CD14-positive monocyte (primary cell): ENCODE results near the gene FBXO10. TPM values are rescaled to one million over a fixed set of nuclear protein-coding genes. Genes with fewer than 3 reads are reported as not detected.
A peak's percentile ranks its signal among the peaks of the same experiment; 100 is the strongest.

Experiments used
- DNase-seq, 3 donors: peaks; one replicate each; pipeline ENCODE4 v3.0.0-alpha.2; 2011 to 2022
- H2AFZ ChIP-seq: 2 replicates; pipeline ENCODE4 v1.6.0; 2012; ENCODE audit warnings: mild to moderate bottlenecking, low read depth, low read length, inconsistent platforms; ENCODE audit not compliant: insufficient read depth, poor library complexity, severe bottlenecking
- H3K27ac ChIP-seq, 2 donors: 1 replicate in 1 of 2; 2 replicates in 1 of 2; pipeline ENCODE4 v1.5.1; 2012 to 2013; ENCODE audit warnings: low read length in 2 of 2, control low read depth in 1 of 2, inconsistent platforms in 1 of 2, low read depth in 1 of 2, mild to moderate bottlenecking in 1 of 2
- H3K27me3 ChIP-seq, 2 donors: one replicate each; pipeline versions ENCODE4 v1.6.0 to v1.6.1; 2011 to 2013; ENCODE audit warnings: low read length in 2 of 2; ENCODE audit not compliant: control insufficient read depth in 2 of 2, insufficient read depth in 2 of 2
- H3K36me3 ChIP-seq, 2 donors: replicated peaks in 1 of 2; 1 replicate in 1 of 2; 2 replicates in 1 of 2; pipeline versions ENCODE4 v1.5.1 to v1.6.1; 2012 to 2013; ENCODE audit warnings: low read length in 2 of 2, control low read depth in 1 of 2, inconsistent platforms in 1 of 2, mild to moderate bottlenecking in 1 of 2; ENCODE audit not compliant: insufficient read depth in 2 of 2, control insufficient read depth in 1 of 2
- H3K4me1 ChIP-seq, 2 donors: 1 replicate in 1 of 2; 2 replicates in 1 of 2; pipeline versions ENCODE4 v1.5.1 to v1.6.1; 2012 to 2013; ENCODE audit warnings: low read length in 2 of 2, control low read depth in 1 of 2, inconsistent platforms in 1 of 2, mild to moderate bottlenecking in 1 of 2, moderate library complexity in 1 of 2; ENCODE audit not compliant: insufficient read depth in 2 of 2, control insufficient read depth in 1 of 2
- H3K4me2 ChIP-seq: replicated peaks from 2 replicates; pipeline ENCODE3; 2012; ENCODE audit warnings: low read length, moderate library complexity, mild to moderate bottlenecking; ENCODE audit not compliant: poor library complexity, severe bottlenecking; ENCODE audit errors: extremely low read depth
- H3K4me3 ChIP-seq, 3 experiments: fragments of 200-600 bp in 1 of 3; sonication (generic) in 1 of 3; replicated peaks in 1 of 3; 1 replicate in 2 of 3; 2 replicates in 1 of 3; pipeline ENCODE4 v1.5.1; 2011 to 2013; ENCODE audit warnings: low read length in 3 of 3, mild to moderate bottlenecking in 3 of 3, control low read depth in 2 of 3, low read depth in 2 of 3, inconsistent platforms in 1 of 3, moderate library complexity in 1 of 3
- H3K79me2 ChIP-seq: 2 replicates; pipeline ENCODE4 v1.6.0; 2012; ENCODE audit warnings: mild to moderate bottlenecking, control low read depth, inconsistent platforms, low read length, moderate library complexity; ENCODE audit not compliant: insufficient read depth
- H3K9ac ChIP-seq: 2 replicates; pipeline ENCODE4 v1.6.0; 2017; ENCODE audit warnings: low read length, mild to moderate bottlenecking; ENCODE audit not compliant: insufficient read depth, poor library complexity, severe bottlenecking
- H3K9me3 ChIP-seq, 2 donors: replicated peaks in 1 of 2; 1 replicate in 1 of 2; 2 replicates in 1 of 2; pipeline versions ENCODE4 v1.5.1 to v1.6.1; 2012 to 2013; ENCODE audit warnings: low read length in 2 of 2, control low read depth in 1 of 2; ENCODE audit not compliant: control insufficient read depth in 1 of 2, insufficient read depth in 1 of 2
- H4K20me1 ChIP-seq: 2 replicates; pipeline ENCODE4 v1.6.0; 2012; ENCODE audit warnings: mild to moderate bottlenecking, low read length, control low read depth, moderate library complexity; ENCODE audit not compliant: insufficient read depth
- H3K27ac Mint-ChIP-seq, 7 donors: one replicate each; pipeline ENCODE4 v1.8.0; 2020; ENCODE audit warnings: mild to moderate bottlenecking in 7 of 7, mixed read lengths in 7 of 7, moderate library complexity in 6 of 7, inconsistent platforms in 2 of 7
- H3K27me3 Mint-ChIP-seq, 3 donors: one replicate each; pipeline ENCODE4 v1.8.0; 2021 to 2022; ENCODE audit warnings: low read depth in 3 of 3, mild to moderate bottlenecking in 3 of 3, mixed read lengths in 3 of 3, moderate library complexity in 3 of 3, inconsistent platforms in 1 of 3
- H3K36me3 Mint-ChIP-seq, 2 donors: one replicate each; pipeline ENCODE4 v1.8.0; 2020; ENCODE audit warnings: mixed read lengths in 2 of 2, inconsistent platforms in 1 of 2, mild to moderate bottlenecking in 1 of 2
- H3K4me1 Mint-ChIP-seq: one replicate; pipeline ENCODE4 v1.8.0; 2020; ENCODE audit warnings: mild to moderate bottlenecking, mixed read lengths
- H3K4me3 Mint-ChIP-seq, 2 donors: one replicate each; pipeline ENCODE4 v1.8.0; 2020; ENCODE audit warnings: mild to moderate bottlenecking in 2 of 2, mixed read lengths in 2 of 2, moderate library complexity in 1 of 2
- H3K9me3 Mint-ChIP-seq, 7 donors: one replicate each; pipeline ENCODE4 v1.8.0; 2020 to 2022; ENCODE audit warnings: mixed read lengths in 7 of 7, mild to moderate bottlenecking in 6 of 7, moderate library complexity in 6 of 7, inconsistent platforms in 2 of 7
- CTCF ChIP-seq: fragments of 200-600 bp; IDR thresholded peaks from one replicate; pipeline ENCODE4 v1.8.0; 2022; ENCODE audit warnings: antibody characterized with exemption, mild to moderate bottlenecking
- WGBS: methylation state at CpG from one replicate; pipeline ENCODE4 v1.1.5; 2013; ENCODE audit warnings: missing lambda C conversion rate; ENCODE audit not compliant: insufficient coverage; 5-methylcytosine and 5-hydroxymethylcytosine counted together
- intact Hi-C, 2 donors: fragments of 100-400 bp; cut with micrococcal nuclease; formaldehyde crosslinking; loops; one replicate each; pipeline versions ENCODE4 v1.15.0 to v1.15.1; 2023
- polyA plus RNA-seq, 3 donors: library from polyadenylated mRNA; depleted of rRNA in 1 of 3; unstranded in 2 of 3; stranded (reverse) in 1 of 3; fragments of 300-500 nt in 2 of 3; fragments of >200 nt in 1 of 3; fragmentation: Illumina TruSeq in 2 of 3; gene quantifications; 1 replicate in 2 of 3; 2 replicates in 1 of 3; pipeline ENCODE4 v1.2.3, GENCODE V29; 2012 to 2021

The FBXO10 gene
- polyA plus RNA-seq, 3 donors, result 0.08 to 1.5 TPM; not detected in 1

- Histone ChIP-seq H3K79me2 (no peaks in the 10 kb centered on the region), H3K9me3 (no peaks in the 10 kb centered on the region), H4K20me1 (no peaks in the 10 kb centered on the region), H3K4me1 (no peaks in the 10 kb centered on the region), H3K36me3 (no peaks in the 10 kb centered on the region), H3K4me3 (no peak overlapping the region), H3K4me2 (no peak overlapping the region), H3K27me3 (no peaks in the 10 kb centered on the region), H2AFZ (no peak overlapping the region), H3K27ac (no peak overlapping the region), H3K9ac (no peak overlapping the region)
- H3K9me3 Mint-ChIP-seq, result peaks cover 0 to 3% (median 0%) of the 10 kb centered on the region in 7 donors
- no peak for TF ChIP-seq CTCF
- peaks cover 0 to 2% (median 2%) of the 10 kb centered on the region in 3 donors for H3K27me3 Mint-ChIP-seq
- H3K4me3 Mint-ChIP-seq, result no peak overlapping the region
- no peak for DNase-seq
- no peaks in the 10 kb centered on the region for H3K4me1 Mint-ChIP-seq
- H3K27ac Mint-ChIP-seq, result peak overlapping the region in 1 of 7 donors; percentile 44
- H3K36me3 Mint-ChIP-seq, result no peaks in the 10 kb centered on the region
- 86% methylated on average over 2 of the region's 3 CpGs for WGBS
- intact Hi-C loops, result loop anchor here in 1 of 2 donors (5.0 kb wide), 1 partner anchor 51 kb away; no protein-coding TSS in a partner anchor
Observed at GRCh38 chr9:37551468-37551867, 24.7 kb downstream of the FBXO10 start.

- H3K4me3 Mint-ChIP-seq, result no peak overlapping the region
- no peaks in the 10 kb centered on the region for H3K36me3 Mint-ChIP-seq
- Histone ChIP-seq H3K9me3 (no peaks in the 10 kb centered on the region), H3K27me3 (no peaks in the 10 kb centered on the region), H3K79me2 (no peaks in the 10 kb centered on the region), H3K4me2 (no peak overlapping the region), H3K36me3 (no peaks in the 10 kb centered on the region), H3K4me3 (no peak overlapping the region), H3K4me1 (no peaks in the 10 kb centered on the region), H3K27ac (no peak overlapping the region), H2AFZ (no peak overlapping the region), H3K9ac (no peak overlapping the region), H4K20me1 (no peaks in the 10 kb centered on the region)
- TF ChIP-seq CTCF, result no peak
- H3K4me1 Mint-ChIP-seq, result no peaks in the 10 kb centered on the region
- peaks cover 0 to 3% (median 0%) of the 10 kb centered on the region in 7 donors for H3K9me3 Mint-ChIP-seq
- DNase-seq, result no peak
- intact Hi-C loops, result loop anchor here in 1 of 2 donors (5.0 kb wide), 1 partner anchor 52 kb away; no protein-coding TSS in a partner anchor
- WGBS, result 83% methylated on average over 1 of the region's 1 CpG
- H3K27me3 Mint-ChIP-seq, result peaks cover 0 to 2% (median 2%) of the 10 kb centered on the region in 3 donors
- H3K27ac Mint-ChIP-seq, result no peak overlapping the region
Observed at GRCh38 chr9:37550781-37551180, 25.4 kb downstream of the FBXO10 start.
